PC-3 (cell line): Measurements from ENCODE around the gene ANKIB1. TPM values are rescaled to one million over a fixed set of nuclear protein-coding genes. Genes with fewer than 3 reads are reported as not detected.

ENCODE experiments used
- ATAC-seq: fragments of 200-7000 bp; cut with Tn5 transposase; 2 replicates; pipeline ENCODE4 v1.9.1; 2020; ENCODE audit warnings: mild to moderate bottlenecking, moderate library complexity
- BruUV-seq: library from RNA; stranded (reverse); fragments of 400-500 nt; replicated peaks from 2 replicates; lab custom pipeline; 2021; lab: Mats Ljungman, UMichigan
- CTCF ChIA-PET: fragments of 300-600 bp; sonication (Branson Sonifier 250); formaldehyde crosslinking; loops from one replicate; lab custom pipeline; 2022; ENCODE audit warnings: antibody characterized with exemption; lab: Charles Lee
- POLR2A ChIA-PET: fragments of 300-600 bp; sonication (Branson Sonifier 250); formaldehyde crosslinking; loops from one replicate; lab custom pipeline; 2022; ENCODE audit warnings: antibody characterized with exemption; ENCODE audit not compliant: unreplicated experiment; lab: Charles Lee
- DNase-seq: peaks from one replicate; pipeline ENCODE4 v3.0.0-alpha.2; 2015
- H2AFZ ChIP-seq: fragments of 300-600 bp; sonication (generic); 2 replicates; pipeline ENCODE4 v1.6.0; 2016; ENCODE audit warnings: antibody characterized with exemption, low read length
- H3F3A ChIP-seq: fragments of 300-600 bp; sonication (generic); one replicate; pipeline ENCODE4 v1.6.0; 2017; ENCODE audit warnings: antibody characterized with exemption, low read length, control low read depth, mild to moderate bottlenecking; ENCODE audit not compliant: unreplicated experiment
- H3K27ac ChIP-seq: fragments of 300-600 bp; sonication (generic); 2 replicates; pipeline ENCODE4 v1.5.1; 2016; ENCODE audit warnings: mild to moderate bottlenecking, low read length
- H3K27me3 ChIP-seq: fragments of 300-600 bp; sonication (generic); 2 replicates; pipeline ENCODE4 v1.6.1; 2016; ENCODE audit warnings: low read length, mixed read lengths
- H3K36me3 ChIP-seq: fragments of 300-600 bp; sonication (generic); 2 replicates; pipeline ENCODE4 v1.6.1; 2016; ENCODE audit warnings: low read depth, mixed run types, low read length, mixed read lengths
- H3K4me1 ChIP-seq: fragments of 300-600 bp; sonication (generic); 2 replicates; pipeline ENCODE4 v1.5.1; 2016; ENCODE audit warnings: low read length; ENCODE audit not compliant: insufficient read depth
- H3K4me2 ChIP-seq: fragments of 300-600 bp; sonication (generic); 2 replicates; pipeline ENCODE4 v1.6.0; 2016; ENCODE audit warnings: low read length
- H3K4me3 ChIP-seq: fragments of 300-600 bp; sonication (generic); 2 replicates; pipeline ENCODE4 v1.5.1; 2016; ENCODE audit warnings: mild to moderate bottlenecking, low read length, mixed read lengths
- H3K79me2 ChIP-seq: fragments of 300-600 bp; sonication (generic); 2 replicates; pipeline ENCODE4 v1.6.1; 2017; ENCODE audit warnings: low read length, mixed read lengths
- H3K9ac ChIP-seq: fragments of 300-600 bp; sonication (generic); 2 replicates; pipeline ENCODE4 v1.6.0; 2016; ENCODE audit warnings: mild to moderate bottlenecking, low read length
- H3K9me2 ChIP-seq: fragments of 300-600 bp; sonication (generic); replicated peaks from 2 replicates; pipeline ENCODE4 v1.6.1; 2016; ENCODE audit warnings: mixed run types, low read length, mixed read lengths
- H3K9me3 ChIP-seq: fragments of 300-600 bp; sonication (generic); 2 replicates; pipeline ENCODE4 v1.6.1; 2016; ENCODE audit warnings: low read length, mixed read lengths
- H4K20me1 ChIP-seq: fragments of 300-600 bp; sonication (generic); 2 replicates; pipeline ENCODE4 v1.6.1; 2016; ENCODE audit warnings: low read length, mixed read lengths
- CTCF ChIP-seq: fragments of 300-600 bp; sonication (generic); conservative IDR thresholded peaks from 2 replicates; pipeline ENCODE4 v1.5.1; 2017; ENCODE audit warnings: antibody characterized with exemption, low read depth, mild to moderate bottlenecking, low read length
- EZH2 ChIP-seq: fragments of 300-600 bp; sonication (generic); IDR thresholded peaks from one replicate; pipeline ENCODE4 v1.6.1; 2017; ENCODE audit warnings: antibody characterized with exemption, mild to moderate bottlenecking, low read length; ENCODE audit not compliant: unreplicated experiment
- EZH2phosphoT487 ChIP-seq: fragments of 300-600 bp; sonication (generic); IDR thresholded peaks from 2 replicates; pipeline ENCODE4 v1.6.1; 2018; ENCODE audit warnings: mild to moderate bottlenecking, antibody characterized with exemption, low read length, borderline replicate concordance
- intact Hi-C: fragments of 100-400 bp; cut with micrococcal nuclease; formaldehyde crosslinking; loops from 2 replicates; pipeline ENCODE4 v1.9.0; 2023
- microRNA-seq: library from miRNA; unstranded; fragments of <30 nt; microRNA quantifications from one replicate; pipeline ENCODE4 v1.1.0, GENCODE V29; 2020; ENCODE audit not compliant: unreplicated experiment
- total RNA-seq: library from RNA; depleted of rRNA; stranded (reverse); fragments of >200 nt; gene quantifications from 2 replicates; pipeline ENCODE4 v1.2.3, GENCODE V29; 2014; rRNA removed

The ANKIB1 gene
- total RNA-seq, 1 experiment from 2014 or later = 32.1 TPM

DNA sequence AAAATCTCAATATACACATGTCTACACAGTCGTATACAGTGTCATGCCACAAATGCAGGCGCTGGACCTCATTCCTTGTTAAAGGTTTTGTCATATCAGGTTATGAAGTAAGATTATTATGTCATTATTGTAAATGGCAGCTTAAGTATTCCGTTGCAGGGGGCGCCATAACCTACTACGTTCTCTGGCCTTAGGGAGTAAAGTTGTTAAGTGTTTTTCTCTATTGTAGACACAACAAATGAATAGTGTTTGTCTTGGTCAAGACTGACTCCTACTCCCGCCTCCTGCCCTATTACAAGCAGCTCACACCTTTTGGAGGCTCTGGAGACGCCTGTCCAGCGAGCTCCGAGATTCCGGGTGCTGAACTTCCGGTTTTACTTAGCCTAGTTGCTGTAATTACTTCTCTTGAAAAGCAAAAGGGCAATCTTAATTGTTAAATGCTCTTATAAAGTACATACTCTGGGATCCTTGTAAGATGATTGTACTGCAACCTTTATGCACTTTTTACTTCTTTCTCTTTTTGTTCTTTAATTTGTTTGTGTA is 202.5 kb downstream of the ANKIB1 start:
- peak; percentile 51 for DNase-seq
- peak overlapping the region; percentile 82 for H3K4me2 ChIP-seq
- H2AFZ ChIP-seq = peak overlapping the region; percentile 96
- peak; percentile 66 for TF ChIP-seq CTCF
- no peak for TF ChIP-seq EZH2phosphoT487
- TF ChIP-seq EZH2 = no peak
- no peaks in the 10 kb centered on the region for H4K20me1 ChIP-seq
- ATAC-seq = peak; percentile 64
- CTCF ChIA-PET = interaction anchor here (1.1 to 2.5 kb wide), 3 partner anchors 24 to 269 kb away, joined by 4 to 26 read pairs (median 8); partner anchors contain the start of genes PEX1 and RBM48
- peaks cover 14% of the 10 kb centered on the region for H3K79me2 ChIP-seq
- peak overlapping the region; percentile 98 for H3K9ac ChIP-seq
- peak overlapping the region; percentile 93 for H3K4me3 ChIP-seq
- no peaks in the 10 kb centered on the region for H3K27me3 ChIP-seq
- no peaks in the 10 kb centered on the region for H3F3A ChIP-seq
- POLR2A ChIA-PET = interaction anchor here (0.6 to 1.1 kb wide), 2 partner anchors 80 to 376 kb away, joined by 3 to 12 read pairs; partner anchors contain the start of genes PEX1 and RBM48
- TSS peak; percentile 55 for BruUV-seq
- intact Hi-C loops = loop anchor here (1.0 to 5.0 kb wide), 4 partner anchors 12 to 566 kb away; partner anchors contain the start of genes LRRD1 and MTERF1
- H3K4me1 ChIP-seq = peaks cover 15% of the 10 kb centered on the region
- 0 out of 2 replicates have a peak overlapping the region, but pooled peaks have one; percentile 61 for H3K27ac ChIP-seq
- no peaks in the 10 kb centered on the region for H3K9me3 ChIP-seq
- H3K36me3 ChIP-seq = peaks cover 23% of the 10 kb centered on the region
- no peaks in the 10 kb centered on the region for H3K9me2 ChIP-seq

Small RNA genes lying within 50 kb of the gene (microRNA-seq; reads per million reads assigned to microRNA genes)
- gene MIR1285-1 = not detected

Other genes starting within 250 kb of the ANKIB1 start
- gene CYP51A1, start 111.5 kb upstream of the ANKIB1 start, total RNA-seq = 52.3 and 58.3 TPM in 2 replicates
- gene LRRD1, start 66.8 kb upstream of the ANKIB1 start, total RNA-seq = not detected in 2 replicates
- 23.7 and 46.4 TPM in 2 replicates for gene KRIT1, start 60 bp upstream of the ANKIB1 start, total RNA-seq
- gene GATAD1, start 201.5 kb downstream of the ANKIB1 start, total RNA-seq = 15.8 and 20.0 TPM in 2 replicates
- not detected in 2 replicates for gene ERVW-1, start 232.0 kb downstream of the ANKIB1 start, total RNA-seq